GM12873 (cell line): ENCODE results near the gene RAB3B.

Experiments used
- TF ChIP-seq, protein P1 (sequence below): IDR thresholded peaks from 2 replicates; pipeline ENCODE4 v1.5.1; 2012; ENCODE audit warnings: low read depth, mild to moderate bottlenecking, moderate library complexity, low read length, control low read depth; ENCODE audit not compliant: insufficient read depth; ENCODE audit errors: missing control alignments

Gene RAB3B

DNA sequence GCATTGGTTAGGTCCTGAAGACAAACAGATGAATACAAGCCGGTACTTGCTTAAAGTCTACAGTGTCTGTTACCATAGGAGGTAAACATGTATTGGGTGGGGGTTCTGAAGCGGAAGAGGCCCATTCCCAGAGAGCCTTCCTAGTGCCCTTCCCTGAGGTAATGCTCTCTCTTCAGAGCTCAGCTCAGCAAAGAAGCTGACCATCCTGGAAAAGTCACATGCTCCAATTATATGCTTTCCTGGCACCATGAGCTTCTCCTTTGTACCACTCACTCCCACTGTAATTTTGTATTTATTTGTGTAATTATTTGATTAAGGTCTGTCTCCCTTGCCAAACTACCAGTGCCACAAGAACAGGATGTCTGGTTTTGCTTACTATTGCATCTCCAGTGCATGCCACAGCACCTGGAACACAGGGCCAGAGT, 42.0 kb downstream of the RAB3B start:
- TF ChIP-seq, protein P1, sequence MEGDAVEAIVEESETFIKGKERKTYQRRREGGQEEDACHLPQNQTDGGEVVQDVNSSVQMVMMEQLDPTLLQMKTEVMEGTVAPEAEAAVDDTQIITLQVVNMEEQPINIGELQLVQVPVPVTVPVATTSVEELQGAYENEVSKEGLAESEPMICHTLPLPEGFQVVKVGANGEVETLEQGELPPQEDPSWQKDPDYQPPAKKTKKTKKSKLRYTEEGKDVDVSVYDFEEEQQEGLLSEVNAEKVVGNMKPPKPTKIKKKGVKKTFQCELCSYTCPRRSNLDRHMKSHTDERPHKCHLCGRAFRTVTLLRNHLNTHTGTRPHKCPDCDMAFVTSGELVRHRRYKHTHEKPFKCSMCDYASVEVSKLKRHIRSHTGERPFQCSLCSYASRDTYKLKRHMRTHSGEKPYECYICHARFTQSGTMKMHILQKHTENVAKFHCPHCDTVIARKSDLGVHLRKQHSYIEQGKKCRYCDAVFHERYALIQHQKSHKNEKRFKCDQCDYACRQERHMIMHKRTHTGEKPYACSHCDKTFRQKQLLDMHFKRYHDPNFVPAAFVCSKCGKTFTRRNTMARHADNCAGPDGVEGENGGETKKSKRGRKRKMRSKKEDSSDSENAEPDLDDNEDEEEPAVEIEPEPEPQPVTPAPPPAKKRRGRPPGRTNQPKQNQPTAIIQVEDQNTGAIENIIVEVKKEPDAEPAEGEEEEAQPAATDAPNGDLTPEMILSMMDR = no peak

DNA sequence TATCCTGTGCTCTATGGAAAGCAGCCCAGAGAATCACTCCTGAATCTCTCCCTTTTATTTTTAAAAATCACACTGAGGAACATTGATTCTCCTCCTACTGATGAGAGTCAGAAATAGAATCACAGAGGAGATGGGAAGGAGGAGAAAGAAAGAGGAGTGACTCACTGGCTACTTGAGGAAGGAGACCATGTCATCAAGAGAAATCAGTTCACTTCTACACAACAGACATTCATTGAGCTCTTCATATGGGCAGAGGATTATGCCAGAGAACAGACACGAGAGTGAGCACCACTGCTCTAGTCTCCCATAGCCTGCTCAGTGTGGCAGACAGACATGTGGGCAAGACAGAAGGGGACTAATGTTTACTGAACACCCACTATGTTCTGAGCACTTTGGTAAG, 44.2 kb downstream of the RAB3B start:
- TF ChIP-seq, protein P1 = no peak

DNA sequence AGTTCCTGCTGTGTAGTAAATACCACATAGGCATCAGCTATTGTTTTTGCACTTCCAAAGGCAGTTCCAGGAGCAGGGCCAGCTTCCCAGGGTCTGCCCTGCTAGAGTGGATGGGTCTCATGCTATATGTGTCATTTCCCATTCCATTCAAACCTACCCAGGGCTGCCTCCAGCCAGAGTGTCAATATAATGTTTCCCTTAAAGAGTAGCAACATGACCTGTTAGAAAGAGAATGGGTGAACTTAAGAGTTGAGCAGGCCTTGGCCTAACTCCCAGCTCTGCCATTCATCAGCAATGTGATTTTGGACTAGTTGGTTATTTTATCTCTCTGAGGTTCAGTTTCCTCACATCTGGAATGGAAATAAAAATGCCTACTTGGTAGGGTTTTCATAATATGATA, 44.9 kb downstream of the RAB3B start:
- TF ChIP-seq, protein P1 = no peak

DNA sequence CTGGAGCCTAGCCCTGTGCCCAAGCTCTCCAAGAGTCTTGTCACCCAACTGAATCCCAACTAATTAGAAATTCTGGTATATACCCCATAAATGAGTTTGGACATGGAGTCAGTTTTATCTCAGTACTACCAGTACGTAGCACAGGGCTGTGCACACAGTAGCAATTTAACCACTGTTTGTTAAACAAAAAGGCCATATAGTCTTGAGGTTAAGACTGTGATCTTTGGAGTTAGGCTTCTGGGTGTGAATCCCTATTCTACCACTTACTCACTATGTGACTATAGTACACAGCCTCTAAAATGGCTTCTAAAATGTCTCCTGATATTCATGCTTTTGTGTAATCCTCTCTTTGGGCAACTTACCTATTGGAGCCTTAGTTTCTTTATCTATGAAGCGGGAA, 48.2 kb downstream of the RAB3B start:
- TF ChIP-seq, protein P1 = no peak

DNA sequence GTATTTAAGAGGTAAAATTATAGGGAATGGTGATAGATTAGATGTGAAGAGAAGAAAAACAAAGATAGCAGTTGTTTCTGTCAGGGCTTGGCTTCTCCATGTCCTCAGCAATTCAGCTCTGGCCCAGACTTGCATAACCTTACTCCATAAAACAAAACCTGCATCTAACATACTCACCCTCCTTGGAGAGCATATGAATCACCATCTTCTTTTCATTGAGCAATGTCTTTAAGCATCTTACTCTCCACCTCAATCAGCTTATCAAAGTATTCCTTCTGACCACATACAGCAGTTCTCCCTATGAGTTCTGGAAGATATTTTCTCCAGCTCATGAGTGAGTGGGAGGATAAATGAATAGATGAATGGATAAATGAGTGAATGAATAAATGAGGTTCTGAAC, 49.0 kb downstream of the RAB3B start:
- TF ChIP-seq, protein P1 = no peak

DNA sequence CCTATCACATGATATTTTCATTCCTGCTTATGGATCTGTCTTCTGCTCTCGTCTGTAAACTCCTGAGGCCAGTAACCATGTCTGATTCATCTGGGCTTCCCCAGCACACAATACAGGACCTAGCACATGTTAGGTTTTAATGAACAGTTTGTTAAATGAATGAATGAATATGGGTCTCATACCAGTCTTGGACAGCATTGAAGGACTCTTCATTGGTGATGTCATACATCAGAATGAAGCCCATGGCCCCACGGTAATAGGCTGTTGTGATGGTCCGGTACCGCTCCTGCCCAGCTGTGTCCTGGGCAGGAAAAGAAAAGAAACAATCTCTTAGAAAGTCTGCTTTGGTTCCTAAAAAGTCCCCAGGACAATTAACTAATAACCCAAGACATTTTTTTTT, 53.4 kb downstream of the RAB3B start:
- TF ChIP-seq, protein P1 = no peak

DNA sequence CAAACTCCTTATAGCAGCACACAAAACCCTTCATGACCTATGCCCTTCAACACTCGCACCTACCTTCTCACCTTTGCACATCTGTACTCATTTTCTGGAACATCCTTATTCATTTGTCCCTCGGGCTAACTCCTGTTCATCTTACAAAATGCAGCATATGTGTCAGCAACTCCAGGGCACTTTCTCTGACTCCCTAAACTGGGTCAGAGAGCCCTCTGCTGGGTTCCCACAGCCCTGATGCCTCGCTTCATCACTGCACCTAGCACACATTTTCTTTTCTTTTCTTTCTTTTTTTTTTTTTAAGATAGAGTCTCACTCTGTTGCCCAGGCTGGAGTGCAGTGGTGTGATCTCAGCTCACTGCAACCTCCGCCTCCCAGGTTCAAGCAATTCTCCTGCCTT, 54.0 kb downstream of the RAB3B start:
- TF ChIP-seq, protein P1 = no peak

DNA sequence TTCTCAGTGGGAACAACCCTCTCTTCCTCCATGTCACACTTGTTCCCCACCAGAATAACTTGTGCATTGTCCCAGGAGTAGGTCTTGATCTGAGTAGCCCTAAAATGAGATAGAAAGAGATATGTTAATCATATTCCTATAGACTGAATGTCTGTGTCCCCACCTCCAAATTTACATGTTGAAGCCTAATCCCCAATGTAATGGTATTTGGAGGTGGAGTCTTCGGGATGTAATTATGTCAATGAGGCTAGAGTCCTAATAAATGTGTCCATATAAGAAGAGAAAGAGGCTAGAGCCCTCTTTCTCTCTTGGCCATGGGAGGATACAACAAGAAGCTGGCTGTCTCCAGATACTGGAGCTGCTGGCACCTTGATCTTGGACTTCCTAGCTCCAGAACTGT, 57.2 kb downstream of the RAB3B start:
- TF ChIP-seq, protein P1 = no peak
